SK-N-SH treated with all-trans-retinoic acid at 6 μM for 48 hours (cell line): Measurements from ENCODE around the gene S100PBP.

Experiments used
- ATAC-seq: fragments of 200-7000 bp; cut with Tn5 transposase; 3 replicates; pipeline ENCODE4 v1.9.1; 2020; ENCODE audit warnings: mild to moderate bottlenecking, moderate library complexity
- BACH2 ChIP-seq: fragments of 250-450 bp; sonication (Bioruptor Pico); IDR thresholded peaks from 2 replicates; pipeline ENCODE4 v1.9.0; 2021; ENCODE audit warnings: mild to moderate bottlenecking, borderline replicate concordance
- CSDC2 ChIP-seq: fragments of 250-450 bp; sonication (Bioruptor Pico); IDR thresholded peaks from 2 replicates; pipeline ENCODE4 v1.5.0; 2020; ENCODE audit warnings: mild to moderate bottlenecking, moderate library complexity
- ESRRG ChIP-seq: fragments of 250-450 bp; sonication (Bioruptor Pico); IDR thresholded peaks from 2 replicates; pipeline ENCODE4 v1.6.1; 2021; ENCODE audit warnings: mild to moderate bottlenecking
- GLIS3 ChIP-seq: fragments of 250-450 bp; sonication (Bioruptor Pico); IDR thresholded peaks from 2 replicates; pipeline ENCODE4 v1.5.0; 2020; ENCODE audit warnings: mild to moderate bottlenecking, moderate library complexity
- ISL1 ChIP-seq: fragments of 250-450 bp; sonication (Bioruptor Pico); IDR thresholded peaks from 2 replicates; pipeline ENCODE4 v2.1.2; 2022; ENCODE audit warnings: mild to moderate bottlenecking, moderate library complexity
- OSR1 ChIP-seq: fragments of 250-450 bp; sonication (Bioruptor Pico); IDR thresholded peaks from 2 replicates; pipeline ENCODE4 v1.8.0; 2022; ENCODE audit warnings: moderate library complexity, mild to moderate bottlenecking, inconsistent platforms
- PATZ1 ChIP-seq: fragments of 250-450 bp; sonication (Bioruptor Pico); IDR thresholded peaks from 2 replicates; pipeline ENCODE4 v1.8.0; 2020; ENCODE audit warnings: mild to moderate bottlenecking, moderate library complexity, borderline replicate concordance
- POU6F1 ChIP-seq: fragments of 250-450 bp; sonication (Bioruptor Pico); IDR thresholded peaks from 2 replicates; pipeline ENCODE4 v1.8.0; 2021; ENCODE audit warnings: low read depth, mild to moderate bottlenecking, moderate library complexity, borderline replicate concordance
- PPARA ChIP-seq: fragments of 250-450 bp; sonication (Bioruptor Pico); IDR thresholded peaks from 2 replicates; pipeline ENCODE4 v1.5.0; 2020; ENCODE audit warnings: mild to moderate bottlenecking, borderline replicate concordance
- RARB ChIP-seq: fragments of 250-450 bp; sonication (Bioruptor Pico); IDR thresholded peaks from 2 replicates; pipeline ENCODE4 v1.8.0; 2021; ENCODE audit warnings: mild to moderate bottlenecking, moderate library complexity
- SNAI2 ChIP-seq: fragments of 250-450 bp; sonication (Bioruptor Pico); IDR thresholded peaks from 2 replicates; pipeline ENCODE4 v1.5.0; 2020; ENCODE audit warnings: mild to moderate bottlenecking, moderate library complexity
- TOX ChIP-seq: fragments of 250-450 bp; sonication (Bioruptor Pico); IDR thresholded peaks from 2 replicates; pipeline ENCODE4 v1.8.0; 2021; ENCODE audit warnings: mild to moderate bottlenecking, moderate library complexity, borderline replicate concordance
- ZC3H10 ChIP-seq: fragments of 250-450 bp; sonication (Bioruptor Pico); IDR thresholded peaks from 2 replicates; pipeline ENCODE4 v1.5.1; 2021; ENCODE audit warnings: mild to moderate bottlenecking, moderate library complexity
- ZFP3 ChIP-seq: fragments of 250-450 bp; sonication (Bioruptor Pico); IDR thresholded peaks from 2 replicates; pipeline ENCODE4 v1.5.0; 2020; ENCODE audit warnings: mild to moderate bottlenecking, moderate library complexity
- ZFP30 ChIP-seq: fragments of 450-650 bp; formaldehyde crosslinking; IDR thresholded peaks from 2 replicates; pipeline ENCODE4 v1.5.0; 2022; ENCODE audit warnings: mild to moderate bottlenecking, moderate library complexity
- ZNF70 ChIP-seq: fragments of 450-650 bp; formaldehyde crosslinking; IDR thresholded peaks from 2 replicates; pipeline ENCODE4 v1.5.0; 2020; ENCODE audit warnings: mild to moderate bottlenecking, moderate library complexity
- ZNF8 ChIP-seq: fragments of 450-650 bp; formaldehyde crosslinking; IDR thresholded peaks from 2 replicates; pipeline ENCODE4 v1.5.0; 2020; ENCODE audit warnings: mild to moderate bottlenecking, moderate library complexity
- TF ChIP-seq, protein P1 (sequence below): fragments of 250-450 bp; sonication (Bioruptor Pico); IDR thresholded peaks from 2 replicates; pipeline ENCODE4 v1.5.1; 2021; ENCODE audit warnings: mild to moderate bottlenecking, moderate library complexity
- TF ChIP-seq, protein P2 (sequence below): fragments of 250-450 bp; sonication (Bioruptor Pico); IDR thresholded peaks from 2 replicates; pipeline ENCODE4 v1.5.1; 2020; ENCODE audit warnings: low read depth, mild to moderate bottlenecking, moderate library complexity

S100PBP gene

DNA sequence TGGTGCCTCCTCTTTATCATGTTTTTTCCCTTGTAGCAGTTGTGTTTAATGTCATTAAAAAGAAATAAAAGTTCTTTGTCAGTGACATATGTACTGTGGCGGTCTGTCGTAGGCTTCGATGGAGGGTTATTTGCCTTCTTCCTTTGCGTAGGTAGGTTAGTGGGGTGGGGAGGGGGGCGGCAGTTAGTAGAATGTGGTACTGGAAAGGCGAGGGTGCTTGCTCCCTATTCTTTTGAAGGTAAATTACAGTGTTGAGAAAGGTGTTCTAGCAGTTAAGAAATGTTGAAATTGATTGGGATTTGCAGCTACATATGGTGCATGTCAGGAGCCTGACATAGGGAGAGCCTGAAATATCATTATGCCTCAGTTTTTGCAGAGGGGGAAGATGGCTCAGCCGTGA lies 41.3 kb downstream of the S100PBP start:
- no peak for ATAC-seq
- TF ChIP-seq OSR1 (CRISPR knock-in tag) (no peak), GLIS3 (CRISPR knock-in tag) (no peak), CSDC2 (CRISPR knock-in tag) (no peak), ZNF70 (no peak), ZC3H10 (CRISPR knock-in tag) (no peak), ESRRG (CRISPR knock-in tag) (no peak), ISL1 (CRISPR knock-in tag) (no peak), PPARA (CRISPR knock-in tag) (no peak), SNAI2 (CRISPR knock-in tag) (no peak)
- TF ChIP-seq, protein P1, sequence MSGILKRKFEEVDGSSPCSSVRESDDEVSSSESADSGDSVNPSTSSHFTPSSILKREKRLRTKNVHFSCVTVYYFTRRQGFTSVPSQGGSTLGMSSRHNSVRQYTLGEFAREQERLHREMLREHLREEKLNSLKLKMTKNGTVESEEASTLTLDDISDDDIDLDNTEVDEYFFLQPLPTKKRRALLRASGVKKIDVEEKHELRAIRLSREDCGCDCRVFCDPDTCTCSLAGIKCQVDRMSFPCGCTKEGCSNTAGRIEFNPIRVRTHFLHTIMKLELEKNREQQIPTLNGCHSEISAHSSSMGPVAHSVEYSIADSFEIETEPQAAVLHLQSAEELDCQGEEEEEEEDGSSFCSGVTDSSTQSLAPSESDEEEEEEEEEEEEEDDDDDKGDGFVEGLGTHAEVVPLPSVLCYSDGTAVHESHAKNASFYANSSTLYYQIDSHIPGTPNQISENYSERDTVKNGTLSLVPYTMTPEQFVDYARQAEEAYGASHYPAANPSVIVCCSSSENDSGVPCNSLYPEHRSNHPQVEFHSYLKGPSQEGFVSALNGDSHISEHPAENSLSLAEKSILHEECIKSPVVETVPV (CRISPR knock-in tag), result no peak

- ATAC-seq, result no peak
- TF ChIP-seq BACH2 (CRISPR knock-in tag) (no peak), GLIS3 (CRISPR knock-in tag) (no peak), PPARA (CRISPR knock-in tag) (no peak), ZFP30 (no peak), POU6F1 (CRISPR knock-in tag) (no peak), ZFP3 (no peak), OSR1 (CRISPR knock-in tag) (no peak)
- TF ChIP-seq, protein P1 (CRISPR knock-in tag), result no peak
These were observed 42.5 kb downstream of the S100PBP start for GRCh38 chr1:32859915-32860314.

DNA sequence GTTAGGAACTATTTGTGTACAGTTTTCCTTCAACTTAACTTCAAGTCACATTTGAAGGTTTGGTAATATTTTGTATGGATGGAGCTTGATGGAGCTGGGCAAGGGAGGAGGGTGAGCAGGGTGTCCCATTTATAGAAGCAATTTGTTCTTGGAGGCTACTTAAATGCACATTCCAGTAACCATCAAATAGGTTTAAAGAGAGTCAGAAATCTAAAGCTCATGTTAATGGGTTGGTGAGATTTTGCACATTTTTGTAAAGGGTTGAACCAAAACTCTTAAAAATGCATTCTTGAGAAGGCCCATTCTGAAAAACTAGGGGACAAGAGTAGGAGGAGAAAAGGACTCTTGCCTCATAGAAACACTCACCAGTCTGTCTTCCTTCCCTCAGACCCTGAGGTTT lies 43.1 kb downstream of the S100PBP start:
- no peak for ATAC-seq
- TF ChIP-seq ZFP3 (no peak), PPARA (CRISPR knock-in tag) (no peak), ISL1 (CRISPR knock-in tag) (no peak), RARB (CRISPR knock-in tag) (no peak), SNAI2 (CRISPR knock-in tag) (no peak), ZNF8 (CRISPR knock-in tag) (no peak), PATZ1 (no peak), TOX (CRISPR knock-in tag) (no peak), CSDC2 (CRISPR knock-in tag) (no peak), ZNF70 (no peak)
- TF ChIP-seq, protein P1 (CRISPR knock-in tag), result no peak
- TF ChIP-seq, protein P2, sequence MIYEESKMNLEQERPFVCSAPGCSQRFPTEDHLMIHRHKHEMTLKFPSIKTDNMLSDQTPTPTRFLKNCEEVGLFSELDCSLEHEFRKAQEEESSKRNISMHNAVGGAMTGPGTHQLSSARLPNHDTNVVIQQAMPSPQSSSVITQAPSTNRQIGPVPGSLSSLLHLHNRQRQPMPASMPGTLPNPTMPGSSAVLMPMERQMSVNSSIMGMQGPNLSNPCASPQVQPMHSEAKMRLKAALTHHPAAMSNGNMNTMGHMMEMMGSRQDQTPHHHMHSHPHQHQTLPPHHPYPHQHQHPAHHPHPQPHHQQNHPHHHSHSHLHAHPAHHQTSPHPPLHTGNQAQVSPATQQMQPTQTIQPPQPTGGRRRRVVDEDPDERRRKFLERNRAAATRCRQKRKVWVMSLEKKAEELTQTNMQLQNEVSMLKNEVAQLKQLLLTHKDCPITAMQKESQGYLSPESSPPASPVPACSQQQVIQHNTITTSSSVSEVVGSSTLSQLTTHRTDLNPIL, result no peak
